ENCODE results near the gene TPM1. TPM values are rescaled to one million over a fixed set of nuclear protein-coding genes. Genes with fewer than 3 reads are reported as not detected.

TPM1 gene
- total RNA-seq, 2 donors from 2014 or later, result 245 to 363 TPM

GRCh38 chr15:63073497-63074172 is 31.1 kb downstream of the TPM1 start:
- Mint-ChIP-seq H3K4me3 (no peak overlapping the region), H3K4me1 (peaks cover 45% of the 10 kb centered on the region), H3K9me3 (no peaks in the 10 kb centered on the region), H3K27me3 (ENCODE audit: insufficient read depth) (no peaks in the 10 kb centered on the region), H3K27ac (no peak overlapping the region), H3K36me3 (ENCODE audit: low read depth) (peaks cover 16% of the 10 kb centered on the region)
- DNase-seq, result no peak
- H3K4me1 ChIP-seq (ENCODE audit: control insufficient read depth, insufficient read depth, low read length), result peaks cover 13% of the 10 kb centered on the region
- H3K4me3 ChIP-seq (ENCODE audit: low read length), result no peak overlapping the region
- no peaks in the 10 kb centered on the region for H3K9me3 ChIP-seq (ENCODE audit: control insufficient read depth, low read length)
- H3K27me3 ChIP-seq (ENCODE audit: control insufficient read depth, insufficient read depth, low read length, poor library complexity, severe bottlenecking), result no peaks in the 10 kb centered on the region
- H3K27ac ChIP-seq (ENCODE audit: low read depth, low read length), result no peak overlapping the region
- no peak overlapping the region for H3K9ac ChIP-seq (ENCODE audit: extremely low read depth, low read length, poor library complexity, severe bottlenecking)
- TF ChIP-seq CTCF (conservative IDR thresholded peaks at IDR 0.05), result no peak
- peaks cover 29% of the 10 kb centered on the region for H3K36me3 ChIP-seq (ENCODE audit: control insufficient read depth, insufficient read depth, low read length)
- 89 to 93% methylated on average over 6 to 9 of the region's 9 CpGs for WGBS, 2 experiments (ENCODE audit: insufficient coverage in 1 of 2, insufficient read length in 1 of 2)

GRCh38 chr15:63075015-63075983 is 32.8 kb downstream of the TPM1 start:
- TF ChIP-seq CTCF (conservative IDR thresholded peaks at IDR 0.05), result no peak
- Mint-ChIP-seq H3K9me3 (no peaks in the 10 kb centered on the region), H3K4me3 (no peak overlapping the region), H3K27ac (peak overlapping the region; percentile 67), H3K36me3 (ENCODE audit: low read depth) (peaks cover 10% of the 10 kb centered on the region), H3K4me1 (peaks cover 55% of the 10 kb centered on the region), H3K27me3 (ENCODE audit: insufficient read depth) (no peaks in the 10 kb centered on the region)
- peaks cover 17% of the 10 kb centered on the region for H3K36me3 ChIP-seq (ENCODE audit: control insufficient read depth, insufficient read depth, low read length)
- H3K9me3 ChIP-seq (ENCODE audit: control insufficient read depth, low read length), result no peaks in the 10 kb centered on the region
- no peaks in the 10 kb centered on the region for H3K27me3 ChIP-seq (ENCODE audit: control insufficient read depth, insufficient read depth, low read length, poor library complexity, severe bottlenecking)
- DNase-seq, result no peak
- H3K4me3 ChIP-seq (ENCODE audit: low read length), result no peak overlapping the region
- H3K27ac ChIP-seq (ENCODE audit: low read depth, low read length), result peak overlapping the region; percentile 9
- H3K4me1 ChIP-seq (ENCODE audit: control insufficient read depth, insufficient read depth, low read length), result peaks cover 21% of the 10 kb centered on the region
- 79 to 80% methylated on average over 17 of the region's 17 CpGs for WGBS, 2 experiments (ENCODE audit: insufficient coverage in 1 of 2, insufficient read length in 1 of 2)
- H3K9ac ChIP-seq (ENCODE audit: extremely low read depth, low read length, poor library complexity, severe bottlenecking), result no peak overlapping the region

- TF ChIP-seq CTCF (conservative IDR thresholded peaks at IDR 0.05), result no peak
- Histone ChIP-seq H3K9me3 (ENCODE audit: control insufficient read depth, low read length) (no peaks in the 10 kb centered on the region), H3K36me3 (ENCODE audit: control insufficient read depth, insufficient read depth, low read length) (peaks cover 9% of the 10 kb centered on the region), H3K4me1 (ENCODE audit: control insufficient read depth, insufficient read depth, low read length) (peaks cover 28% of the 10 kb centered on the region), H3K27me3 (ENCODE audit: control insufficient read depth, insufficient read depth, low read length, poor library complexity, severe bottlenecking) (no peaks in the 10 kb centered on the region), H3K9ac (ENCODE audit: extremely low read depth, low read length, poor library complexity, severe bottlenecking) (no peak overlapping the region), H3K4me3 (ENCODE audit: low read length) (no peak overlapping the region), H3K27ac (ENCODE audit: low read depth, low read length) (no peak overlapping the region)
- no peak for DNase-seq
- H3K27me3 Mint-ChIP-seq (ENCODE audit: insufficient read depth), result no peaks in the 10 kb centered on the region
- H3K9me3 Mint-ChIP-seq, result no peaks in the 10 kb centered on the region
- H3K27ac Mint-ChIP-seq, result peak overlapping the region; percentile 67
- H3K4me1 Mint-ChIP-seq, result peaks cover 56% of the 10 kb centered on the region
- 67 to 68% methylated on average over 7 to 12 of the region's 12 CpGs for WGBS, 2 experiments (ENCODE audit: insufficient coverage in 1 of 2, insufficient read length in 1 of 2)
- H3K4me3 Mint-ChIP-seq, result peak overlapping the region; percentile 13
- peaks cover 3% of the 10 kb centered on the region for H3K36me3 Mint-ChIP-seq (ENCODE audit: low read depth)
These were observed 33.6 kb downstream of the TPM1 start for GRCh38 chr15:63075984-63076713.
